SU-DHL-6 (cell line): ENCODE measurements around the gene GNA14.

Experiments used
- CTCF ChIP-seq: fragments of 200-600 bp; sonication (generic); IDR thresholded peaks from one replicate; pipeline ENCODE4 v1.5.1; 2017; ENCODE audit warnings: antibody characterized with exemption, mild to moderate bottlenecking, low read length, moderate library complexity; ENCODE audit not compliant: insufficient read depth, poor library complexity, severe bottlenecking
- EZH2phosphoT487 ChIP-seq: fragments of 200-600 bp; sonication (generic), shearing (Covaris generic); conservative IDR thresholded peaks from 2 replicates; pipeline ENCODE4 v1.6.1; 2018; ENCODE audit warnings: mild to moderate bottlenecking, antibody characterized with exemption, low read length, moderate library complexity, mixed read lengths

DNA sequence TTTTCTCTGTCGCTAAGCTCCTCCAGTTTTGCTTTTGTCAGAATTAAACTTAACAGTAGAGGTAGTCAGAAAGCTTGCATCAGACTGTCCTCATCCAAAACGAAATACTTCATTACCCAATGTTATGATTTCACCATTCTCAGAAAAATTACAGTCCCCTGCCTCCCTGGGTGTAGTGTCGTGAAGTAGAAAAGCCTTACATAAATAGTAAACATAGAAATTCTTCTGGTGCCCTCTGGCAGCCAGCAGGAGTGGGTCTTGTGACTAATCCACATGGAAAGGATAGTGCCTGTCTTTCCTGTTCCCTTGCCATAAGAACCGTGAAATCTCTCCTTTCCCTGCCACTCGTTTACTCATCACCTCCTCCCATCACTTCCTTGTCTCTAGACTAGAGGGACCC is 230.6 kb downstream of the GNA14 start:
- TF ChIP-seq CTCF: no peak
- TF ChIP-seq EZH2phosphoT487: no peak
